Stimulated activated CD4-positive, alpha-beta T cell treated with anti-CD3 and anti-CD28 coated beads, Interleukin-2, amount 100 ng/mL, for 4 hours (primary cell): Measurements from ENCODE around the gene ACTL7A.
"Not testable (repeated sequence)": the region's sequence is repeated elsewhere in the genome, so short reads cannot be mapped to it uniquely, and the experiment has no call there.

Source experiments
- DNase-seq: peaks from one replicate; pipeline ENCODE4 v3.0.0-alpha.2; 2020; ENCODE audit warnings: low read depth

Gene ACTL7A, protein sequence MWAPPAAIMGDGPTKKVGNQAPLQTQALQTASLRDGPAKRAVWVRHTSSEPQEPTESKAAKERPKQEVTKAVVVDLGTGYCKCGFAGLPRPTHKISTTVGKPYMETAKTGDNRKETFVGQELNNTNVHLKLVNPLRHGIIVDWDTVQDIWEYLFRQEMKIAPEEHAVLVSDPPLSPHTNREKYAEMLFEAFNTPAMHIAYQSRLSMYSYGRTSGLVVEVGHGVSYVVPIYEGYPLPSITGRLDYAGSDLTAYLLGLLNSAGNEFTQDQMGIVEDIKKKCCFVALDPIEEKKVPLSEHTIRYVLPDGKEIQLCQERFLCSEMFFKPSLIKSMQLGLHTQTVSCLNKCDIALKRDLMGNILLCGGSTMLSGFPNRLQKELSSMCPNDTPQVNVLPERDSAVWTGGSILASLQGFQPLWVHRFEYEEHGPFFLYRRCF

GRCh38 chr9:108861997-108862396, at the start of gene ACTL7A:
Gene ACTL7A, plus strand, starts transcription at chr9:108862266. Its CDS starts 57 bp downstream, at chr9:108862323.
- DNase-seq, result no peak

- no peak for DNase-seq
These were observed 49.6 kb upstream of the ACTL7A start for GRCh38 chr9:108812396-108813025.

- DNase-seq, result no peak
These were observed 48.0 kb upstream of the ACTL7A start for GRCh38 chr9:108813951-108814601.

DNA sequence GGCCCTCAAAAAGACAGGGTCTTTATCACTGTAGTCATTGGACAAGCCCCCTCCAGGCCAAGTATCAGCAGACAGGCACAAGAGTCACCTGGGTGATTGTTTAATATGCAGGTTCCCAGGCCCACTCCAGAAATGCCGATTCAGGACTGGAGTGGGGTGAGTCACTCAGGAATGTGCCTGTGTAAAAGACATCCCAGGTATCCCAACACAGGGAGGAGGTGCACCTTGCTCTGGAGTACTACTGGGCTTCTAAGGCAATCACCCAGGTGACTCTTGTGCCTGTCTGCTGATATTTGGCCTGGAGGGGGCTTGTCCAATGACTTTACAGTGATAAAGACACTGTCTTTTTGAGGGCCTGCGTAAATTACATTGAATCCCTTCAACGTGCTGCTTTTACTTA, 46.9 kb upstream of the ACTL7A start:
- DNase-seq, result no peak

GRCh38 chr9:108816037-108816436, 46.0 kb upstream of the ACTL7A start:
- no peak for DNase-seq

GRCh38 chr9:108823829-108824228, 38.2 kb upstream of the ACTL7A start:
- DNase-seq, result no peak

DNA sequence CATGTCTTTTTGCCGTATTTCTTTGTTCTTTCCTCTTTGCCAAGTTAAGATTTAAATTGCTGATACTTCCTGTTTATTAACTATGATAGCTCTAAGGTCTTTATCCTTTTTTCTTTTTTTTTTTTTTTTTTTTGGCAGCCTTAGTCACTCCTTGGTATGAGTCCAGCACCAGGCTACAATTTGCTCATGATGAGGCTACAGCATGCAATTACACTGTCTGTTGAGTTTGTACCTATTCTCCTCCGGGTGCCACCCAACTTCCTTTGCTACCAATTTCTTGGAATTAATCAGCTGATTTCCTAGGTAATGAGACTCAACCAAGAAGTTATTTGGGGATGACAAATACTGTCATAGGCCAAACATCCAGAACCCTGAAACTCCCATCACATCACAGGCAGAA, 31.8 kb upstream of the ACTL7A start:
- no peak for DNase-seq

DNA sequence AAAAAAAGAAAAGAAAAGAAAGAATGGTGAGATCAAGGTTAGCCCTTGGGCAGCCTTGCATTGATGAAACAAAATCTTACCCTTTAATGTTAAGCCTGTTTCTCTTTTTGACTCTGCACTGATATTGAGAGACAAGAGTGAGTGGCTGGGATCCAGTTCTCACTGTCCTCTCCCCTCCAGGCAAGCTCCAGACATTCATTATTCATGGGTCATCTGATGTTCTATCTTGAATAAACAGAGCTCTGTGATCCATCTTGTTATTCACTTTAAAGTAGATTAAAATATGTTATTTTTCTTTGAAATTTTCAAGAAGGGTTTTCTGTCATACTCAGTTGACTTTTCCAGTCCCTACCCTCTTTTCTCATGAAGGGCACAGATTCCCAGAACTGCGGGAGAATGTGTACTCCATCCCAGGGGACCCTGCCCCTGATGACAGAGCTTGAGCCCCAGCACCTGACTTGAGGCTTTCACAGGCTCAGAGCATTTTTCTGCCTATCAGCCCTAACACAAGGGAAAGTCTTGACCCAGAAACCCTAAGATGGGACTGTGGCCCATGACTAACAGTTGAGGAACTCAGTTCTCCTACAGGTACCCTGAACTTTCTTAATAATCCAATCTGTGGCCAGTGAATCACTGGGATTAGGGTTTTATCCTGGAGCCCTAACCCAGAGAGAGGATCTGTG, 30.4 kb upstream of the ACTL7A start:
- DNase-seq, result no peak

GRCh38 chr9:108832179-108832500, 29.9 kb upstream of the ACTL7A start:
- no peak for DNase-seq

DNA sequence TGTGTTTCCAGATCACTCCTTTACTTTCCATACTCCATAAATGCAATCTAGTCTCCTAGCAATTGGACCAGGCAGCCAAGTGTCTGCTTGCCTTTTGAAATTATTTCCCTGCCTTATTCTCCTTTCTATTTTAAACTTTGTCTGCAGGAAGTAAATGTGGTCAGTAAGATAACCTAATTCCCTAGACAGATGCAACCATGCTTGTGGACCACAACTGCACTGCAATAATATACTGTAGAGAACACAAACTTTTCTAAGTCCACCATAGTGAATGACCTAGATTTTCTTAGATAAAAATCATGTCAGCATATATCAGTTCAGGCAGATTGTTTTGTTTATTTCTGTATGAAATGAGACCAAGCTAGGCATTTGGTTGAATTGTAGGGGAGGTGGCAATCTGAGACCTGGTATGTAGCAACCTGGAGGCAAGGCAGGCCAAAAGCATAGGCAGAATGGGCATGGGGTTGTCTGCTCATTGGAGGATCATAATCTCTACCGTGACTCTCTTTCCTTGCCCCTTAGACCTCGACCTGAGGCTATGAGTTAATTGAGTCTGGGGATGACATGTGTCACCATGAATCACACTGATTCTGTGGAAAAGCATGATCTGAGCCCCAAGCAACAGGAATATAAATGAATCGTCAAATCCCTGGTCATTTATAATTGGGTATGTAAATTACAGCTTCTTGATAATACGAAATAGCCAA, 27.0 kb upstream of the ACTL7A start:
- no peak for DNase-seq

DNA sequence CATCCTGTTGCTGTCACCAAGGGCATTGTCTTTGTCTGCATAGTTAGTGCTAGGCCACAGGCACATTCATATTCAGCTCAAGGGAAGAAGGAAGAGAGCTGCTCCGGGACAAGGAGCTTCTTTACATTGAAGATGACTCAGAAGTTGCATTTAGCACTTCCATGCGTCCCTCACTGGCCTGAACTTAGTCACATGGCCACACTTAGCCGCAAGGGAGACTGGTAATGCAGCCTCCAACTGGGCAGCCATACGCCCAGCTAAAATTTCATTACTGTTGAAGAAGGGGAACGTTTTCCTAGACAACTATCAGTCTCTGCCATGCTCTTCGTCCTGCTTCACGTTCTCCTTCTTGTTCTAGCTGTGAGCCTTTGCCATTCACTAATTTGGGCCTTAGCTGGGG, 26.2 kb upstream of the ACTL7A start:
- DNase-seq, result no peak

DNA sequence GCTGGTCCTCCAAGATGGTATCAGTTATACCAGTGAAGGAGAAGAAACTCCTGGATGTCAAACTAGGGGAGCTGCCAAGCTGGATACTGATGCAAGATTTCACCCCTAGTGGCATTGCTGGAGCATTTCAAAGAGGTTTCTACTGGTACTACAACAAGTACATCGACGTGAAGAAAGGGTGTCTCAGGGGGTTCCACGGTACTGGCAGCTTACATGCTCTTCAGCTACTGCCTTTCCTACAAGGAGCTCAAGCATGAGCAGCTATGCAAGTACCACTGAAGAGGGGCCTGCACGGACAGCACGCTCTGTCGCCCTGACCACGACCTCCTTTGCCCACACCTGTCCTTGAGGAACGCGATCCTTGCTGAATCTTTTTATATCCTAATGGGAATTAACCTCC, 25.7 kb upstream of the ACTL7A start:
- DNase-seq, result no peak

GRCh38 chr9:108836781-108837180, 25.3 kb upstream of the ACTL7A start:
- no peak for DNase-seq

- no peak for DNase-seq
These were observed 24.5 kb upstream of the ACTL7A start for GRCh38 chr9:108837530-108837929.

GRCh38 chr9:108838017-108838416, 24.0 kb upstream of the ACTL7A start:
- DNase-seq, result no peak

DNA sequence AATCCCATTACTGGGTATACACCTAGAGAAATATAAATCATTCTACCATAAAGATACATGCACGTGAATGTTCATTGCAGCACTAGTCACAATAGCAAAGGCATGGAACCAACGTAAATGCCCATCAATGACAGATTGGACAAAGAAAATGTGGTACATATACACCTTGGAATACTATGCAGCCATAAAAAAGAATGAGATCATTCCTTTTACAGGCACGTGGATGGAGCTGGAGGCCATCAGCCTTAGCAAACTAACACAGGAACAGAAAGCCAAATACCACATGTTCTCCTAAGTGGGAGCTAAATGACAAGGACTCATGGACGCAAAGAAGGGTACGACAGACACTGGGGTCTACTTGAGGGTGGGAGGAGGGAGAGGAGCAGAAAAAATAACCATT, 22.5 kb upstream of the ACTL7A start:
- not testable (repeated sequence) for DNase-seq

- DNase-seq, result no peak
These were observed 19.3 kb upstream of the ACTL7A start for GRCh38 chr9:108842610-108843295.

GRCh38 chr9:108844391-108844790, 17.7 kb upstream of the ACTL7A start:
- no peak for DNase-seq

- DNase-seq, result no peak
These were observed 17.2 kb upstream of the ACTL7A start for GRCh38 chr9:108844856-108845255.

- no peak for DNase-seq
These were observed 16.6 kb upstream of the ACTL7A start for GRCh38 chr9:108845507-108845906.

DNA sequence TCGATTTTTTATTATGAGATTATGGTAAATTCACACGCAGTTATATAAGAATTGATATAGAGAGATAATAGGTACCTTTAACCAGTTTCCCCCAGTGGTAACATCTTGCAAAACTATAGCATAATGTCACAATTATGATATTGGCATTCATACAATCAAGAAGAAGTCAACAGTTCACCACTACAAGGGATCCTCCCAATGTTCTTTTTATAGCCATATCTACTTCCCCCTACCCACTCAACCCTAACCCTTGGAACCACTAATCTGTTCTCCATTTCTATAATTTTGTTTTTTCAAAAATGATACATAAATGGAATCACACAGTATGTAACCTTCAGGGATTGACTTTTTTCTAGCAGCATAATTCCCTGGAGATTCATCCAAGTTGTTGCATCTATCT, 16.1 kb upstream of the ACTL7A start:
- no peak for DNase-seq
